ENCODE data around the gene TRPT1.

TRPT1 gene

GRCh38 chr11:64206457-64207255 is 19.3 kb downstream of the TRPT1 start, which contains the start of gene FERMT3:
FERMT3 (plus strand) TSS chr11:64206721; CDS start chr11:64207365, 644 bp downstream.
- TF ChIP-seq CTCF (IDR thresholded peaks at IDR 0.05; ENCODE audit: low read depth, low read length) = no peak
- no peak for DNase-seq (ENCODE audit: low read depth in 2 of 2)
- peak within 1 kb of the TSS in 1 of 2 donors; percentile 30 for H3K4me3 ChIP-seq (replicated peaks in 1 of 2; ENCODE audit: low read depth in 2 of 2, low read length in 2 of 2)

GRCh38 chr11:64204464-64204989 is 21.5 kb downstream of the TRPT1 start:
- peak; percentile 96 to 98 for DNase-seq (ENCODE audit: low read depth in 2 of 2)
- H3K4me3 ChIP-seq (replicated peaks in 1 of 2; ENCODE audit: low read depth in 2 of 2, low read length in 2 of 2) = no peak overlapping the region
- peak; percentile 73 for TF ChIP-seq CTCF (IDR thresholded peaks at IDR 0.05; ENCODE audit: low read depth, low read length)

- no peak for DNase-seq (ENCODE audit: low read depth in 2 of 2)
- H3K4me3 ChIP-seq (replicated peaks in 1 of 2; ENCODE audit: low read depth in 2 of 2, low read length in 2 of 2) = no peak overlapping the region
- no peak for TF ChIP-seq CTCF (IDR thresholded peaks at IDR 0.05; ENCODE audit: low read depth, low read length)
These were observed 21.9 kb downstream of the TRPT1 start for GRCh38 chr11:64204080-64204440.

- DNase-seq (ENCODE audit: low read depth in 2 of 2) = no peak
- TF ChIP-seq CTCF (IDR thresholded peaks at IDR 0.05; ENCODE audit: low read depth, low read length) = no peak
- no peak overlapping the region for H3K4me3 ChIP-seq (replicated peaks in 1 of 2; ENCODE audit: low read depth in 2 of 2, low read length in 2 of 2)
These were observed 22.4 kb downstream of the TRPT1 start for GRCh38 chr11:64203421-64204079.

- no peak for DNase-seq (ENCODE audit: low read depth in 2 of 2)
- TF ChIP-seq CTCF (IDR thresholded peaks at IDR 0.05; ENCODE audit: low read depth, low read length) = no peak
- no peak overlapping the region for H3K4me3 ChIP-seq (replicated peaks in 1 of 2; ENCODE audit: low read depth in 2 of 2, low read length in 2 of 2)
These were observed 23.0 kb downstream of the TRPT1 start for GRCh38 chr11:64202992-64203391.

- TF ChIP-seq CTCF (IDR thresholded peaks at IDR 0.05; ENCODE audit: low read depth, low read length) = no peak
- no peak overlapping the region for H3K4me3 ChIP-seq (replicated peaks in 1 of 2; ENCODE audit: low read depth in 2 of 2, low read length in 2 of 2)
- DNase-seq (ENCODE audit: low read depth in 2 of 2) = no peak
These were observed 24.4 kb downstream of the TRPT1 start for GRCh38 chr11:64201543-64201942.
